HUES6 (cell line): ENCODE measurements around the gene UGT1A5.
"Not testable (repeated sequence)": the region's sequence is repeated elsewhere in the genome, so short reads cannot be mapped to it uniquely, and the experiment has no call there.

Experiments
- H3K27ac ChIP-seq: 2 replicates; pipeline ENCODE4 v1.7.0; 2013; ENCODE audit warnings: low read depth, mild to moderate bottlenecking, low read length, inconsistent platforms
- H3K27me3 ChIP-seq: 2 replicates; pipeline ENCODE4 v1.6.1; 2013; ENCODE audit warnings: low read length; ENCODE audit not compliant: control insufficient read depth, insufficient read depth
- H3K36me3 ChIP-seq: 2 replicates; pipeline ENCODE4 v1.6.1; 2013; ENCODE audit warnings: low read length; ENCODE audit not compliant: control insufficient read depth, insufficient read depth
- H3K4me1 ChIP-seq: 2 replicates; pipeline ENCODE4 v1.6.1; 2013; ENCODE audit warnings: low read length; ENCODE audit not compliant: control insufficient read depth, insufficient read depth
- H3K4me3 ChIP-seq: 2 replicates; pipeline ENCODE4 v1.5.1; 2013; ENCODE audit warnings: low read depth, low read length
- H3K9ac ChIP-seq: one replicate; pipeline ENCODE4 v1.6.1; 2013; ENCODE audit warnings: mild to moderate bottlenecking, low read length
- H3K9me3 ChIP-seq: 2 replicates; pipeline ENCODE4 v1.6.1; 2013; ENCODE audit warnings: low read depth, low read length; ENCODE audit not compliant: control insufficient read depth, insufficient read depth

Gene UGT1A5

DNA sequence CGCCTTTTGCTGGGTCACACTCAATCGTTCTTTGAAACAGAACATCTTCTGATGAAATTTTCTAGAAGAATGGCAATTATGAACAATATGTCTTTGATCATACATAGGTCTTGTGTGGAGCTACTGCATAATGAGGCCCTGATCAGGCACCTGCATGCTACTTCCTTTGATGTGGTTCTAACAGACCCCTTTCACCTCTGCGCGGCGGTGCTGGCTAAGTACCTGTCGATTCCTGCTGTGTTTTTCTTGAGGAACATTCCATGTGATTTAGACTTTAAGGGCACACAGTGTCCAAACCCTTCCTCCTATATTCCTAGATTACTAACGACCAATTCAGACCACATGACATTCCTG is 532 bp downstream of the UGT1A5 start:
- no peak overlapping the region for H3K4me3 ChIP-seq
- no peak overlapping the region for H3K27ac ChIP-seq
- no peak overlapping the region for H3K9ac ChIP-seq
- H3K36me3 ChIP-seq, result no peaks in the 10 kb centered on the region
- H3K27me3 ChIP-seq, result no peaks in the 10 kb centered on the region
- H3K9me3 ChIP-seq, result no peaks in the 10 kb centered on the region
- H3K4me1 ChIP-seq, result peaks cover 3% of the 10 kb centered on the region; the same call in 1 of the 2 replicates

DNA sequence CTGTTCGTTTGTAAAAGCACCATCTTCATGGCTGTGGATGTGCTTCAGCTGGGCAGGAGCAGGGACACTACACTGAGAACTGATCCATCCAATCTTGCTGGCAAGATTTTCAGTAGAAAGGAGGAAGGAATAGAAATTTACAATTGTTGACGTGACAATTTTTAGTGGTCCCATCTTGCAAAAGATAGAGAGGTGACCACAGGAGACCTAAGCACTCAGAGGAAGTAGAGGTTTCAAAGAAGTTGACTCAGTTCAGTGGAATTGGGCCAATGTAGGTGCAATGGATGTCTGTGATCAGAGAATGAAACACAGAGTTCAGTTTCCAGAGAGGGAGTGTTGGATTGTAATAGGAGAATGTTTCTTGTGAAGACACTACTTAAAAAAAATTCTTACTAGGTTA is 1.4 kb downstream of the UGT1A5 start:
- H3K4me3 ChIP-seq, result no peak overlapping the region
- H3K27me3 ChIP-seq, result no peaks in the 10 kb centered on the region
- no peak overlapping the region for H3K27ac ChIP-seq
- peaks cover 3% of the 10 kb centered on the region; the same call in 1 of the 2 replicates for H3K4me1 ChIP-seq
- H3K9ac ChIP-seq, result no peak overlapping the region
- H3K9me3 ChIP-seq, result no peaks in the 10 kb centered on the region
- H3K36me3 ChIP-seq, result no peaks in the 10 kb centered on the region

- H3K27ac ChIP-seq, result no peak within 1 kb of the TSS
- no peak within 1 kb of the TSS for H3K4me3 ChIP-seq
- no peaks in the 10 kb centered on the region for H3K4me1 ChIP-seq
- H3K9ac ChIP-seq, result no peak within 1 kb of the TSS
- no peaks in the 10 kb centered on the region for H3K36me3 ChIP-seq
- H3K9me3 ChIP-seq, result no peaks in the 10 kb centered on the region
- H3K27me3 ChIP-seq, result no peaks in the 10 kb centered on the region
These were observed 5.8 kb downstream of the UGT1A5 start, which contains the start of gene UGT1A4 for GRCh38 chr2:233718552-233718951. Gene UGT1A4 (plus strand): TSS chr2:233718736. CDS start chr2:233718821, 85 bp downstream.

GRCh38 chr2:233728723-233729301 is 16.1 kb downstream of the UGT1A5 start, which contains the start of gene UGT1A3:
Gene UGT1A3 (plus strand): TSS chr2:233729042. CDS start chr2:233729127, 85 bp downstream.
- Histone ChIP-seq H3K9me3 (peaks cover 5% of the 10 kb centered on the region; the same call in 1 of the 2 replicates), H3K36me3 (no peaks in the 10 kb centered on the region), H3K27ac (no peak within 1 kb of the TSS), H3K27me3 (no peaks in the 10 kb centered on the region; the same call in 1 of the 2 replicates), H3K4me1 (no peaks in the 10 kb centered on the region), H3K9ac (no peak within 1 kb of the TSS), H3K4me3 (no peak within 1 kb of the TSS)

GRCh38 chr2:233736868-233737653 is 24.4 kb downstream of the UGT1A5 start:
- not testable (repeated sequence) for H3K36me3 ChIP-seq, H3K4me3 ChIP-seq, H3K4me1 ChIP-seq, H3K27me3 ChIP-seq, H3K27ac ChIP-seq, H3K9me3 ChIP-seq, H3K9ac ChIP-seq

DNA sequence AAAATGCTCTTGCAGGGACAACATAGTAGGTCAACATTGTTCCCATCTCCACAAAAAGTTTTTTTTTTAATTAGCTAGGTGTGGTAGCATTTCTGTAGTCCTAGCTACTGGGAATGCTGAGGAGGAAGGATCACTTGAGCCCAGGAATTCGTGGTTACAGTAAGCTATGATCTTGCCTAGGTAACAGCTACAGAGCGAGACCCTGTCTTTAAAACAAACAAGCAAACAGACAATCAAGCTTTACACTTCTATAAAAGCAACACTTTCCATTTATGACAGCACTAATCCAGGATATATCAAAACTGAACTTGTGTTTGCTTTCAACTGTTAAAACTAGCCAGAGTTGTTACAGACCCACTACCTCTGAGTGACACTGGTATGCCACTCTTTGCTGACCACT is 28.2 kb downstream of the UGT1A5 start:
- no peaks in the 10 kb centered on the region for H3K27me3 ChIP-seq
- no peak overlapping the region for H3K9ac ChIP-seq
- peaks cover 14% of the 10 kb centered on the region for H3K9me3 ChIP-seq
- H3K36me3 ChIP-seq, result no peaks in the 10 kb centered on the region
- no peaks in the 10 kb centered on the region for H3K4me1 ChIP-seq
- H3K27ac ChIP-seq, result no peak overlapping the region
- no peak overlapping the region for H3K4me3 ChIP-seq

DNA sequence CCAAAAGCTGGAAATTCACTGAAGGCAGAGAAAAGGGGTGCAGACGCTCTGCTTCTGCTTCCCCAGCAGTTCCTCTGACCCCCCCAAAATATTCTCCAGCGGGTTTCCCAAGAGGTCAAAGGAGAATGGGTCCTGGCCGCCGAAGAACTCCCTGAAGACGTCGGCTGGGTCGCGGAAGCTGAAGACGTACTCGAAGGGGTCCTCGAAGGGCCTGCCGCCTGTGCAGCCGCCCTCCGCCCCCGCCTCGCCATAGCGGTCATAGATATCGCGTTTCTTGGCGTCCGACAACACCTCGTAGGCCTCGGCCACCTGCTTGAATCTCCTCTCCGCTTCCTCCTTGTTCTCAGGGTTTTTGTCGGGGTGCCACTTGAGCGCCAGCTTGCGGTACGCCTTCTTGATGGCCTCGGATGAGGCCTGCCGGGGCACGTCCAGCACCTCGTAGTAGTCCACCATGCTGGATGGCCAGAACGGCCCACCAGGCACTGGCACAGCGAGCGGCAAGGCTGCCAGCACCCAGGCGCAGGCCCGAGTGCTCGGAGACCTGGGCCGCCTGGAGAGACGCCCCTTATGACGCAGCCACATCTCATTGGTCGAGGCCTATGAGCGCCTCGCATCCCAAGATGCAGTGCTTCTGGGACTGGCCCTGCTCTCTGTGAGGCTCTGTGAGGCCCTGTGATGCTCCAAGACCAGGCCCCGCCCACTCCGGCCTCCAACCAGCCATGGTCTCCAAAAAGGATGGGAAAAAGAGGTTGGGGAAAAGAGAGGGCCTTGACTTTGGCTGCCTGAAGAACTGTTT is 31.0 kb downstream of the UGT1A5 start:
- no peak overlapping the region for H3K27ac ChIP-seq
- no peak overlapping the region for H3K9ac ChIP-seq
- no peak overlapping the region for H3K4me3 ChIP-seq
- no peaks in the 10 kb centered on the region for H3K36me3 ChIP-seq
- peaks cover 6% of the 10 kb centered on the region; the same call in 1 of the 2 replicates for H3K9me3 ChIP-seq
- no peaks in the 10 kb centered on the region for H3K4me1 ChIP-seq
- no peaks in the 10 kb centered on the region for H3K27me3 ChIP-seq

- Histone ChIP-seq H3K4me3 (no peak overlapping the region), H3K4me1 (no peaks in the 10 kb centered on the region), H3K27ac (no peak overlapping the region), H3K36me3 (no peaks in the 10 kb centered on the region), H3K9me3 (peaks cover 10% of the 10 kb centered on the region; the same call in 1 of the 2 replicates), H3K27me3 (no peaks in the 10 kb centered on the region), H3K9ac (no peak overlapping the region)
These were observed 32.5 kb downstream of the UGT1A5 start for GRCh38 chr2:233745073-233745755.

- H3K9ac ChIP-seq, H3K4me3 ChIP-seq, H3K27me3 ChIP-seq, H3K4me1 ChIP-seq, H3K27ac ChIP-seq, H3K36me3 ChIP-seq: not testable (repeated sequence)
- peaks cover 15% of the 10 kb centered on the region for H3K9me3 ChIP-seq
These were observed 33.1 kb downstream of the UGT1A5 start for GRCh38 chr2:233745838-233746237.

- Histone ChIP-seq H3K4me1 (no peaks in the 10 kb centered on the region), H3K27me3 (no peaks in the 10 kb centered on the region), H3K27ac (no peak overlapping the region), H3K9me3 (peaks cover 23% of the 10 kb centered on the region), H3K4me3 (no peak overlapping the region), H3K36me3 (no peaks in the 10 kb centered on the region), H3K9ac (no peak overlapping the region)
These were observed 34.0 kb downstream of the UGT1A5 start for GRCh38 chr2:233746475-233747282.
